Keratinocyte (primary cell): ENCODE data around the gene INTS1. TPM values are rescaled to one million over a fixed set of nuclear protein-coding genes. Genes with fewer than 3 reads are reported as not detected.

Experiments
- DNase-seq: peaks from one replicate; pipeline ENCODE4 v3.0.0-alpha.2; 2011; ENCODE audit warnings: low read depth, missing footprints, low spot score
- FAIRE-seq: peaks from 2 replicates; lab custom pipeline; 2011; peaks lifted over from hg19 to GRCh38; lab: Jason Lieb, UNC
- H2AFZ ChIP-seq: 2 replicates; pipeline ENCODE4 v1.6.0; 2012; ENCODE audit warnings: low read length, control low read depth, inconsistent platforms; ENCODE audit not compliant: control insufficient read depth
- H3K27ac ChIP-seq: 2 replicates; pipeline ENCODE4 v1.5.1; 2011; ENCODE audit warnings: low read length; ENCODE audit not compliant: control insufficient read depth, insufficient read depth
- H3K27me3 ChIP-seq: 3 replicates; pipeline ENCODE4 v1.6.0; 2011; ENCODE audit warnings: low read length; ENCODE audit not compliant: control insufficient read depth, insufficient read depth; ENCODE audit errors: extremely low read depth
- H3K36me3 ChIP-seq, 2 experiments: 2 replicates in 1 of 2; 3 replicates in 1 of 2; pipeline ENCODE4 v1.5.1; 2011; ENCODE audit warnings: low read length in 2 of 2, mild to moderate bottlenecking in 1 of 2; ENCODE audit not compliant: control insufficient read depth in 2 of 2, insufficient read depth in 2 of 2; ENCODE audit errors: extremely low read depth in 1 of 2
- H3K4me1 ChIP-seq: 3 replicates; pipeline ENCODE4 v1.5.1; 2011; ENCODE audit warnings: low read length; ENCODE audit not compliant: control insufficient read depth, insufficient read depth; ENCODE audit errors: extremely low read depth
- H3K4me2 ChIP-seq: 3 replicates; pipeline ENCODE4 v1.6.0; 2011; ENCODE audit warnings: low read depth, low read length; ENCODE audit not compliant: control insufficient read depth, insufficient read depth; ENCODE audit errors: extremely low read depth
- H3K4me3 ChIP-seq, 3 experiments: fragments of 200-600 bp in 1 of 3; sonication (generic) in 1 of 3; 2 replicates in 2 of 3; 3 replicates in 1 of 3; pipeline ENCODE4 v1.5.1; 2011 to 2016; ENCODE audit warnings: low read length in 3 of 3, mild to moderate bottlenecking in 3 of 3, control low read depth in 2 of 3, inconsistent platforms in 1 of 3, low read depth in 1 of 3, mixed read lengths in 1 of 3, mixed run types in 1 of 3, moderate library complexity in 1 of 3; ENCODE audit not compliant: control insufficient read depth in 2 of 3, insufficient read depth in 2 of 3; ENCODE audit errors: extremely low read depth in 1 of 3
- H3K79me2 ChIP-seq: 2 replicates; pipeline ENCODE4 v1.6.0; 2012; ENCODE audit warnings: low read length; ENCODE audit not compliant: control insufficient read depth, insufficient read depth
- H3K9ac ChIP-seq: 3 replicates; pipeline ENCODE4 v1.6.0; 2011; ENCODE audit warnings: low read length; ENCODE audit not compliant: control insufficient read depth, insufficient read depth; ENCODE audit errors: extremely low read depth
- H3K9me1 ChIP-seq: 3 replicates; pipeline ENCODE4 v1.6.0; 2011; ENCODE audit warnings: low read length; ENCODE audit not compliant: control insufficient read depth, insufficient read depth; ENCODE audit errors: extremely low read depth
- H3K9me3 ChIP-seq: 2 replicates; pipeline ENCODE4 v1.5.1; 2012; ENCODE audit warnings: low read depth, low read length; ENCODE audit not compliant: control insufficient read depth
- H4K20me1 ChIP-seq: 3 replicates; pipeline ENCODE4 v1.6.0; 2011; ENCODE audit warnings: low read length; ENCODE audit not compliant: control insufficient read depth, insufficient read depth; ENCODE audit errors: extremely low read depth
- EZH2 ChIP-seq: IDR thresholded peaks from one replicate; pipeline ENCODE4 v1.6.1; 2012; ENCODE audit warnings: inconsistent platforms, mild to moderate bottlenecking, low read length, moderate library complexity
- dilution Hi-C: fragments of 300-500 bp; cut with MboI; formaldehyde crosslinking; loops from one replicate; pipeline ENCODE4 v1.7.0; 2020; ENCODE audit warnings: low sequenced_read_pairs; ENCODE audit not compliant: extremely low pct_ligation_motif_present
- polyA plus RNA-seq, 5 experiments: library from polyadenylated mRNA; depleted of rRNA in 3 of 5; stranded (reverse) in 3 of 5; stranded (forward) in 1 of 5; unstranded in 1 of 5; fragments of >200 nt; gene quantifications; 1 replicate in 1 of 5; 2 replicates in 3 of 5; 3 replicates in 1 of 5; pipeline versions ENCODE4 v1.2.1 to v1.2.3, GENCODE V29; 2011 to 2012; ENCODE audit warnings: missing spikeins in 2 of 5, low read depth in 1 of 5, low replicate concordance in 1 of 5
- TF ChIP-seq, protein P1 (sequence below), 3 experiments: IDR thresholded peaks in 1 of 3; conservative IDR thresholded peaks in 1 of 3; optimal IDR thresholded peaks in 1 of 3; 2 replicates in 2 of 3; 3 replicates in 1 of 3; pipeline versions ENCODE3 to v1.5.1; 2011; ENCODE audit warnings: low read length in 3 of 3, mild to moderate bottlenecking in 3 of 3, moderate library complexity in 2 of 3, control low read depth in 1 of 3, inconsistent platforms in 1 of 3; ENCODE audit not compliant: insufficient read depth in 2 of 3; ENCODE audit errors: extremely low read depth in 1 of 3

INTS1 gene
- polyA plus RNA-seq, 1 donor (not counting 4 experiments of a cell fraction or from before 2014, with no cell fraction given): 10.6 TPM

DNA sequence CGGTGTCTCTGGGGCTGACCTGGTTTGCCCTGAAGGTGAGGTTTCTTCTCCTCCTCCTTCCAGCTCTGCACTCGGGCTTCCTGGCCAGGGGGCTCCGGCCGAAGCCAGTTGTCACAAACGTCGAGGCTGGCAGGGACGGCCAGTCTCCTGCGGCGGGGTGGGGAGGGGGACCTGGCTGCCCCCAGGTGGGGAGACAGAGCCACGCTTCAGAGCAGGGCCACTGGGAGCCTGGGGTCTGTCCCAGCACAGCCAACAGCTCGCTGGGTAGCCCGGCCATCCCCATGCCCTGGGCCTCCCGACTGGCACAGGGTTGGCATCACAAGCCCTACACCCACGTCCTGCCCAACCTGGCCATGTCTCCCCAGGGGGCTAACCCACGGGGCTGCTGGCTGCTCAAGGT is 65.4 kb downstream of the INTS1 start:
- no peaks in the 10 kb centered on the region for H3K9me3 ChIP-seq
- peaks cover 4 to 36% of the 10 kb centered on the region in 2 experiments for H3K36me3 ChIP-seq
- H2AFZ ChIP-seq: no peak overlapping the region
- no peak for FAIRE-seq
- H3K27me3 ChIP-seq: no peaks in the 10 kb centered on the region
- DNase-seq: no peak
- no peaks in the 10 kb centered on the region for H3K9me1 ChIP-seq
- no peak overlapping the region for H3K4me2 ChIP-seq
- no peak overlapping the region for H3K9ac ChIP-seq
- no peak overlapping the region for H3K4me3 ChIP-seq
- H3K4me1 ChIP-seq: no peaks in the 10 kb centered on the region
- dilution Hi-C loops: no loop called here
- no peak overlapping the region for H3K27ac ChIP-seq
- H3K79me2 ChIP-seq: no peaks in the 10 kb centered on the region
- H4K20me1 ChIP-seq: peaks cover 2% of the 10 kb centered on the region
- TF ChIP-seq, protein P1, sequence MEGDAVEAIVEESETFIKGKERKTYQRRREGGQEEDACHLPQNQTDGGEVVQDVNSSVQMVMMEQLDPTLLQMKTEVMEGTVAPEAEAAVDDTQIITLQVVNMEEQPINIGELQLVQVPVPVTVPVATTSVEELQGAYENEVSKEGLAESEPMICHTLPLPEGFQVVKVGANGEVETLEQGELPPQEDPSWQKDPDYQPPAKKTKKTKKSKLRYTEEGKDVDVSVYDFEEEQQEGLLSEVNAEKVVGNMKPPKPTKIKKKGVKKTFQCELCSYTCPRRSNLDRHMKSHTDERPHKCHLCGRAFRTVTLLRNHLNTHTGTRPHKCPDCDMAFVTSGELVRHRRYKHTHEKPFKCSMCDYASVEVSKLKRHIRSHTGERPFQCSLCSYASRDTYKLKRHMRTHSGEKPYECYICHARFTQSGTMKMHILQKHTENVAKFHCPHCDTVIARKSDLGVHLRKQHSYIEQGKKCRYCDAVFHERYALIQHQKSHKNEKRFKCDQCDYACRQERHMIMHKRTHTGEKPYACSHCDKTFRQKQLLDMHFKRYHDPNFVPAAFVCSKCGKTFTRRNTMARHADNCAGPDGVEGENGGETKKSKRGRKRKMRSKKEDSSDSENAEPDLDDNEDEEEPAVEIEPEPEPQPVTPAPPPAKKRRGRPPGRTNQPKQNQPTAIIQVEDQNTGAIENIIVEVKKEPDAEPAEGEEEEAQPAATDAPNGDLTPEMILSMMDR (optimal IDR thresholded peaks at IDR 0.05 in 1 of 3, IDR thresholded peaks at IDR 0.05 in 1 of 3, conservative IDR thresholded peaks at IDR 0.05 in 1 of 3; ENCODE audit: extremely low read depth in 1 of 3, insufficient read depth in 2 of 3, low read length in 3 of 3): no peak
- TF ChIP-seq EZH2: no peak

DNA sequence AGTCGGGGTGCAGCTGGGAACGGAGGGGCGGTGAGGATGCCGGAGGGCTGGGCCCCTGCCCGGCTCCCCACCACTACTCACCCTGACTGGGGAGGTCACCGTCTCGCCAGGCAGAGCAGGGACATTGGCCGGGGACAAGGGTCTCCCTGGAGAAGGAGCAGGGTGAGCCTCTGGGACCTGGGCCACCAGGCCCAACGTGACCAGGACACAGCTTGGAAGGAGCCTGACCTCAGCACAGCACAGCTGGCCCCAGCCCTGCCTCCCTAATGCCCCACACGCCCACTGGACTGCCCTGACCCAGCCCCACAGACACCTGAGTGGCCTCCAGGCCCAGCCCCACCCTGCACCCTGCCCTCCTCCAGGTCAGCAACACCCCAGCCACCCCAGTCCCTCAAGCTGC is 66.0 kb downstream of the INTS1 start:
- DNase-seq: no peak
- H3K36me3 ChIP-seq: peaks cover 4 to 36% of the 10 kb centered on the region in 2 experiments
- no peak overlapping the region for H3K4me3 ChIP-seq
- no peaks in the 10 kb centered on the region for H3K27me3 ChIP-seq
- no peak overlapping the region for H3K4me2 ChIP-seq
- peaks cover 2% of the 10 kb centered on the region for H4K20me1 ChIP-seq
- FAIRE-seq: no peak
- H3K4me1 ChIP-seq: no peaks in the 10 kb centered on the region
- TF ChIP-seq, protein P1 (optimal IDR thresholded peaks at IDR 0.05 in 1 of 3, IDR thresholded peaks at IDR 0.05 in 1 of 3, conservative IDR thresholded peaks at IDR 0.05 in 1 of 3; ENCODE audit: extremely low read depth in 1 of 3, insufficient read depth in 2 of 3, low read length in 3 of 3): no peak
- TF ChIP-seq EZH2: no peak
- H3K9me1 ChIP-seq: no peaks in the 10 kb centered on the region
- H3K79me2 ChIP-seq: no peaks in the 10 kb centered on the region
- dilution Hi-C loops: no loop called here
- no peaks in the 10 kb centered on the region for H3K9me3 ChIP-seq
- no peak overlapping the region for H2AFZ ChIP-seq
- H3K9ac ChIP-seq: no peak overlapping the region
- H3K27ac ChIP-seq: no peak overlapping the region
